Neural progenitor cell (in vitro differentiated cells): ENCODE data around the gene TSPAN2. TPM values are rescaled to one million over a fixed set of nuclear protein-coding genes. Genes with fewer than 3 reads are reported as not detected.

Source experiments
- DNase-seq: peaks from one replicate; pipeline ENCODE4 v3.0.0-alpha.2; 2016; ENCODE audit warnings: low spot score
- H2AFZ ChIP-seq: fragments of 200-600 bp; sonication (generic); replicated peaks from 2 replicates; pipeline ENCODE4 v1.6.1; 2016; ENCODE audit warnings: antibody characterized with exemption
- H3F3A ChIP-seq: fragments of 200-600 bp; sonication (generic); 2 replicates; pipeline ENCODE4 v1.6.1; 2016; ENCODE audit warnings: antibody characterized with exemption, low read depth
- H3K27ac ChIP-seq: fragments of 200-600 bp; sonication (generic); 2 replicates; pipeline ENCODE4 v1.5.1; 2016; ENCODE audit warnings: mild to moderate bottlenecking
- H3K27me3 ChIP-seq: fragments of 200-600 bp; sonication (generic); 2 replicates; pipeline ENCODE4 v1.6.1; 2016; ENCODE audit warnings: mild to moderate bottlenecking, moderate library complexity
- H3K36me3 ChIP-seq: fragments of 200-600 bp; sonication (generic); 2 replicates; pipeline ENCODE4 v1.5.1; 2016
- H3K4me1 ChIP-seq: fragments of 200-600 bp; sonication (generic); 2 replicates; pipeline ENCODE4 v1.6.1; 2016; ENCODE audit warnings: mixed run types
- H3K4me2 ChIP-seq: fragments of 200-600 bp; sonication (generic); 2 replicates; pipeline ENCODE4 v1.6.1; 2016
- H3K4me3 ChIP-seq: fragments of 200-600 bp; sonication (generic); 2 replicates; pipeline ENCODE4 v1.5.1; 2016
- H3K79me2 ChIP-seq: fragments of 200-600 bp; sonication (generic); 2 replicates; pipeline ENCODE4 v1.6.1; 2016; ENCODE audit warnings: low read depth
- H3K9ac ChIP-seq: fragments of 200-600 bp; sonication (generic); 2 replicates; pipeline ENCODE4 v1.6.1; 2016
- H3K9me3 ChIP-seq: fragments of 200-600 bp; sonication (generic); 2 replicates; pipeline ENCODE4 v1.5.1; 2016; ENCODE audit warnings: low read depth
- H4K20me1 ChIP-seq: fragments of 200-600 bp; sonication (generic); 2 replicates; pipeline ENCODE4 v1.6.1; 2016; ENCODE audit warnings: low read depth
- H3K27ac Mint-ChIP-seq: 3 replicates; pipeline ENCODE4 v1.8.0; 2021; ENCODE audit warnings: mixed read lengths
- H3K27me3 Mint-ChIP-seq: 2 replicates; pipeline ENCODE4 v1.8.0; 2022; ENCODE audit warnings: low read depth, mild to moderate bottlenecking, inconsistent platforms, moderate library complexity, mixed read lengths; ENCODE audit not compliant: insufficient read depth
- H3K36me3 Mint-ChIP-seq: 3 replicates; pipeline ENCODE4 v1.8.0; 2021; ENCODE audit warnings: mixed read lengths
- H3K4me1 Mint-ChIP-seq: 3 replicates; pipeline ENCODE4 v1.8.0; 2021; ENCODE audit warnings: mixed read lengths
- H3K4me3 Mint-ChIP-seq: 3 replicates; pipeline ENCODE4 v1.8.0; 2021; ENCODE audit warnings: mild to moderate bottlenecking, moderate library complexity, mixed read lengths
- H3K9me3 Mint-ChIP-seq: 3 replicates; pipeline ENCODE4 v1.8.0; 2020; ENCODE audit warnings: mixed read lengths
- EZH2 ChIP-seq: fragments of 200-600 bp; sonication (generic); IDR thresholded peaks from 2 replicates; pipeline ENCODE4 v1.6.1; 2017; ENCODE audit warnings: antibody characterized with exemption, mild to moderate bottlenecking, moderate library complexity
- EZH2phosphoT487 ChIP-seq: fragments of 200-600 bp; sonication (generic); IDR thresholded peaks from 2 replicates; pipeline ENCODE4 v1.6.1; 2017; ENCODE audit warnings: antibody characterized with exemption
- total RNA-seq: library from RNA; depleted of rRNA; stranded (reverse); fragments of >200 nt; gene quantifications from 2 replicates; pipeline ENCODE4 v1.2.3, GENCODE V29; 2015; ENCODE audit warnings: low replicate concordance
- TF ChIP-seq, protein P1 (sequence below): fragments of 200-600 bp; sonication (generic); IDR thresholded peaks from 2 replicates; pipeline ENCODE4 v1.5.1; 2017; ENCODE audit warnings: antibody characterized with exemption, mild to moderate bottlenecking

TSPAN2 gene
- total RNA-seq, 1 donor from 2014 or later = 19.7 TPM

DNA sequence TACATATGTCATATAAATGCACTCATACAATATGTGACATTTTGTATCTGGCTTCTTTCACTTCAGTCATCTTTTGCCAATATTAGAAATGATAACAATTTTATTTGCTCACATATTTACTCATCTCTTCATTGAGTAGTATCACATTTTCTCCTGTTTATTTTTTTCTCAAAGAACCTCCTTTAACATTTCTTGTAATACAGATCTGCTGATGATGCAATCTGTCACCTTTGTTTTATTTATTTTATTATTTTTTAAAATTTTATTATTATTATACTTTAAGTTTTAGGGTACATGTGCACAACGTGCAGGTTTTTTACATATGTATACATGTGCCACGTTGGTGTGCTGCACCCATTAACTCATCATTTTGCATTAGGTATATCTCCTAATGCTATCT is 75.5 kb downstream of the TSPAN2 start:
- TF ChIP-seq EZH2 (no peak), EZH2phosphoT487 (no peak)
- TF ChIP-seq, protein P1, sequence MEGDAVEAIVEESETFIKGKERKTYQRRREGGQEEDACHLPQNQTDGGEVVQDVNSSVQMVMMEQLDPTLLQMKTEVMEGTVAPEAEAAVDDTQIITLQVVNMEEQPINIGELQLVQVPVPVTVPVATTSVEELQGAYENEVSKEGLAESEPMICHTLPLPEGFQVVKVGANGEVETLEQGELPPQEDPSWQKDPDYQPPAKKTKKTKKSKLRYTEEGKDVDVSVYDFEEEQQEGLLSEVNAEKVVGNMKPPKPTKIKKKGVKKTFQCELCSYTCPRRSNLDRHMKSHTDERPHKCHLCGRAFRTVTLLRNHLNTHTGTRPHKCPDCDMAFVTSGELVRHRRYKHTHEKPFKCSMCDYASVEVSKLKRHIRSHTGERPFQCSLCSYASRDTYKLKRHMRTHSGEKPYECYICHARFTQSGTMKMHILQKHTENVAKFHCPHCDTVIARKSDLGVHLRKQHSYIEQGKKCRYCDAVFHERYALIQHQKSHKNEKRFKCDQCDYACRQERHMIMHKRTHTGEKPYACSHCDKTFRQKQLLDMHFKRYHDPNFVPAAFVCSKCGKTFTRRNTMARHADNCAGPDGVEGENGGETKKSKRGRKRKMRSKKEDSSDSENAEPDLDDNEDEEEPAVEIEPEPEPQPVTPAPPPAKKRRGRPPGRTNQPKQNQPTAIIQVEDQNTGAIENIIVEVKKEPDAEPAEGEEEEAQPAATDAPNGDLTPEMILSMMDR = no peak
- H3K4me2 ChIP-seq = no peak overlapping the region
- no peaks in the 10 kb centered on the region for H3K27me3 ChIP-seq
- H3K79me2 ChIP-seq = no peaks in the 10 kb centered on the region
- H3K9ac ChIP-seq = no peak overlapping the region
- no peak overlapping the region for H3K4me3 ChIP-seq
- Mint-ChIP-seq H3K9me3 (no peaks in the 10 kb centered on the region), H3K4me1 (no peaks in the 10 kb centered on the region), H3K4me3 (no peak overlapping the region), H3K36me3 (no peaks in the 10 kb centered on the region), H3K27me3 (no peaks in the 10 kb centered on the region), H3K27ac (no peak overlapping the region)
- no peaks in the 10 kb centered on the region for H4K20me1 ChIP-seq
- H2AFZ ChIP-seq = no peak overlapping the region
- H3K9me3 ChIP-seq = no peaks in the 10 kb centered on the region
- no peaks in the 10 kb centered on the region for H3K4me1 ChIP-seq
- no peaks in the 10 kb centered on the region for H3K36me3 ChIP-seq
- H3F3A ChIP-seq = no peaks in the 10 kb centered on the region
- no peak overlapping the region for H3K27ac ChIP-seq
- DNase-seq = no peak

DNA sequence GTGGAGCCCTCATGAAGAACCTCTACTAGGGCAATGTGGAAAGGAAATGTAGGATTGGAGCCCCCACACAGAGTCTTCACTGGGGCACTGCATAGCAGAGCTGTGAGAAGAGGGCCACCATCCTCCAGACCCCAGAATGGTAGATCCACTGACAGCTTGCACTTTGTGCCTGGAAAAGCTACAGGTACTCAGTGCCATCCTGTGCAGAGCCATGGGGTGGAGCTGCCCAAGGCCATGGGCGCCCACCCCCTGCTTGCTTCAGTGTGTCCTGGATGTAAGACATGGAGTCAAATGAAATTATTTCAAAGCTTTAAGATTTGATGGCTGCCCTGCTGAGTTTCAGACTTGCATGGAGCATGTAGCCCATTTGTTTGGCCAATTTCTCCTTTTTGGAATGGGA is 76.9 kb downstream of the TSPAN2 start:
- no peak overlapping the region for H3K4me3 Mint-ChIP-seq
- DNase-seq = no peak
- no peak overlapping the region for H3K4me2 ChIP-seq
- H3K9me3 ChIP-seq = no peaks in the 10 kb centered on the region
- no peak overlapping the region for H3K4me3 ChIP-seq
- no peak overlapping the region for H3K27ac ChIP-seq
- H3K36me3 ChIP-seq = no peaks in the 10 kb centered on the region
- no peaks in the 10 kb centered on the region for H3K27me3 ChIP-seq
- H3K4me1 Mint-ChIP-seq = no peaks in the 10 kb centered on the region
- no peaks in the 10 kb centered on the region for H3K9me3 Mint-ChIP-seq
- H4K20me1 ChIP-seq = no peaks in the 10 kb centered on the region
- no peak overlapping the region for H3K27ac Mint-ChIP-seq
- no peaks in the 10 kb centered on the region for H3K4me1 ChIP-seq
- no peaks in the 10 kb centered on the region for H3K36me3 Mint-ChIP-seq
- no peak overlapping the region for H3K9ac ChIP-seq
- no peaks in the 10 kb centered on the region for H3K27me3 Mint-ChIP-seq
- no peak overlapping the region for H2AFZ ChIP-seq
- TF ChIP-seq EZH2phosphoT487 (no peak), EZH2 (no peak)
- TF ChIP-seq, protein P1 = no peak
- no peaks in the 10 kb centered on the region for H3F3A ChIP-seq
- H3K79me2 ChIP-seq = no peaks in the 10 kb centered on the region

DNA sequence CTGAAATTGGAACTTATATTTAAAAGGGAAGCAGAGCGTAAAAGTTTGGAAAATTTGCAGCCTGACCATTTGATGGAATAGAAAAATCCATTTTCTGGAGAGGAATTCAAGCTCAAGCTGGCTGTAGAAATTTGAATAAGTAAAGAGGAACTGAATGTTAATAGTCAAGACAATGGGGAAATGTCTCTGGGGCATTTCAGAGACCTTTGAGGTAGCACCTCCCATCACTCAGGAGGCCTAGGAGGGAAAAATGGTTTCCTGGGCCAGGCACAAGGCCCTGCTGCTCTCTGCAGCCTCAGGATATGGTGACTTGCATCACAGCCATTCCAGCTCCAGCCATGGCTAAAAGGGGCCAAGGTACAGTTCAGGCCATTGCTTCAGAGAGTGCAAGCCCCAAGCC is 77.3 kb downstream of the TSPAN2 start:
- H3K27ac Mint-ChIP-seq = no peak overlapping the region
- no peaks in the 10 kb centered on the region for H3K9me3 Mint-ChIP-seq
- Histone ChIP-seq H3K9me3 (no peaks in the 10 kb centered on the region), H4K20me1 (no peaks in the 10 kb centered on the region), H3F3A (no peaks in the 10 kb centered on the region), H3K79me2 (no peaks in the 10 kb centered on the region), H3K27ac (no peak overlapping the region), H3K4me3 (no peak overlapping the region), H3K36me3 (no peaks in the 10 kb centered on the region), H3K4me1 (no peaks in the 10 kb centered on the region), H3K9ac (no peak overlapping the region), H3K4me2 (no peak overlapping the region), H2AFZ (no peak overlapping the region), H3K27me3 (no peaks in the 10 kb centered on the region)
- DNase-seq = no peak
- H3K27me3 Mint-ChIP-seq = no peaks in the 10 kb centered on the region
- no peak overlapping the region for H3K4me3 Mint-ChIP-seq
- no peaks in the 10 kb centered on the region for H3K36me3 Mint-ChIP-seq
- H3K4me1 Mint-ChIP-seq = no peaks in the 10 kb centered on the region
- no peak for TF ChIP-seq EZH2
- TF ChIP-seq, protein P1 = no peak
- no peak for TF ChIP-seq EZH2phosphoT487
